Gastrocnemius medialis (tissue), 4 donors: ENCODE results near the gene DHRS12.

Experiments
- CTCF ChIP-seq, 5 experiments: fragments of 450-650 bp in 3 of 5; fragments of 200-600 bp in 2 of 5; sonication (generic) in 2 of 5; IDR thresholded peaks in 4 of 5; conservative IDR thresholded peaks in 1 of 5; 1 replicate in 4 of 5; 2 replicates in 1 of 5; pipeline ENCODE4 v1.5.1; 2016 to 2019; ENCODE audit warnings: antibody characterized with exemption in 5 of 5, mild to moderate bottlenecking in 3 of 5, moderate library complexity in 3 of 5
- POLR2A ChIP-seq, 2 donors: fragments of 450-650 bp; IDR thresholded peaks; one replicate each; pipeline ENCODE4 v1.6.1; 2017; ENCODE audit warnings: antibody characterized with exemption in 2 of 2, mild to moderate bottlenecking in 2 of 2, moderate library complexity in 2 of 2

GRCh38 chr13:51730927-51731326, 73.0 kb downstream of the DHRS12 start:
- TF ChIP-seq CTCF (IDR thresholded peaks at IDR 0.05 in 4 of 5, conservative IDR thresholded peaks at IDR 0.05 in 1 of 5): no peak
- no peak for TF ChIP-seq POLR2A (IDR thresholded peaks at IDR 0.05)
